IPS-18a (cell line): Measurements from ENCODE around the gene FAM83B.
"Not testable (repeated sequence)": the region's sequence is repeated elsewhere in the genome, so short reads cannot be mapped to it uniquely, and the experiment has no call there.

ENCODE experiments used
- H3K27ac ChIP-seq: one replicate; pipeline ENCODE4 v1.5.1; 2013; ENCODE audit warnings: low read length
- H3K27me3 ChIP-seq: one replicate; pipeline ENCODE4 v1.6.1; 2013; ENCODE audit warnings: mild to moderate bottlenecking, low read length; ENCODE audit not compliant: control insufficient read depth, insufficient read depth
- H3K36me3 ChIP-seq: one replicate; pipeline ENCODE4 v1.6.1; 2013; ENCODE audit warnings: low read depth, low read length; ENCODE audit not compliant: control insufficient read depth
- H3K4me1 ChIP-seq: one replicate; pipeline ENCODE4 v1.6.1; 2013; ENCODE audit warnings: low read depth, low read length; ENCODE audit not compliant: control insufficient read depth
- H3K4me3 ChIP-seq: one replicate; pipeline ENCODE4 v1.5.1; 2013; ENCODE audit warnings: low read length
- H3K9ac ChIP-seq: one replicate; pipeline ENCODE4 v1.6.1; 2013; ENCODE audit warnings: mild to moderate bottlenecking, low read length, moderate library complexity
- H3K9me3 ChIP-seq: one replicate; pipeline ENCODE4 v1.6.1; 2013; ENCODE audit warnings: low read depth, low read length; ENCODE audit not compliant: control insufficient read depth

FAM83B gene

DNA sequence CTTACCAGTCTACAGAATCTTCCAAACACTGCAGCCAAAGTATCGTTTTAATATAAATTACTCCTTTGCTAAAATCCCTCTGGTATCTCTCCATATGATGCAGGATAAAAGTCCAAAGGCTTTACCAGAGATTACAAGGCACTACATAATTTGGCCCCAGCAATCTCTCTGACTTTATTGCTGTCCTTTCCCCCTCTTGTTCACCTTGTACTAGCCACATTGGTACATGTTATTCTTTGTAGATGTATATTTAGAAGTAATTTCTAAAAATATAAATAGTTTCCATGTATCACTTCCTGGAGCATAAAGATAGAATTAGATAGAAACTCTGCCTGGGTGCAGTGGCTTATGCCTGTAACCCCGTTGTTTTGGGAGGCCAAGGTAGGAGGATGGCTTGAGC, 28.7 kb upstream of the FAM83B start:
- H3K9me3 ChIP-seq: no peaks in the 10 kb centered on the region
- H3K27me3 ChIP-seq: no peaks in the 10 kb centered on the region
- H3K4me3 ChIP-seq: no peak overlapping the region
- H3K9ac ChIP-seq: no peak overlapping the region
- H3K36me3 ChIP-seq: no peaks in the 10 kb centered on the region
- no peaks in the 10 kb centered on the region for H3K4me1 ChIP-seq
- no peak overlapping the region for H3K27ac ChIP-seq

DNA sequence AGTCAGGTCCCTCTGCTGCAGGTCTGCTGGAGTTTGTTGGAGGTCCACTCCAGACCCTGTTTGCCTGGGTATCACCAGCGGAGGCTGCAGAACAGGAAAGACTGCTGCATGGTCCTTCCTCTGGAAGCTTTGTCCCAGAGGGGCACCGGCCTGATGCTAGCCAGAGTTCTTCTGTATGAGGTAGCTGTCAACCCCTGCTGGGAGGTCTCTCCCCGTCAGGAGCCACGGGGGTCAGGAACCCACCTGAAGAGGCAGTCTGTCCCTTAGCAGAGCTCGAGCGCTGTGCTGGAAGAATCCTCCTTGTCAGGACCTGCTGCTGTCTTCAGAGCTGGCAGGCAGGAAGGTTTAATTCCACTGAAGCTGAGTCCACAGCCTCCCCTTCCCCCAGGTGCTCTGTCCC, 22.3 kb upstream of the FAM83B start:
- not testable (repeated sequence) for H3K36me3 ChIP-seq, H3K4me1 ChIP-seq, H3K27ac ChIP-seq, H3K4me3 ChIP-seq, H3K9ac ChIP-seq, H3K27me3 ChIP-seq, H3K9me3 ChIP-seq

DNA sequence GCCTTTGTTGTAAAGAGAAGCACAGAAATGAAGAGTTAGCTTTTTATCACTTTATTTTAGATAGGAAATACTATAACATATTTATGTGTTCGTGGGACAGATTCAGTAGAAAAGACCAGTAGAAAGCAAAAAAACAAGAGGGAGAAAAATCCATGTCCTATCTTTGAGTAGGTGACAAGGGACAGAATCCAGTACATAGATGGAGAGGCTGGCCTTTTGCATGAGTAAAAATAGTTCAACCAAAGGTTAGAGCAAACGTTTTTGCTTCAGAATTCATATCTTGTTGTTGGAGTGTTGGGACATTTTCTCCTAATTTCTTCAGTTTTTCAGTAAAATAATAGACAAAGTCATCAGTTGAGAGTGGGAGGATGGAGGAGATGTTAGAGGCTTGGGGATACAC, 19.6 kb upstream of the FAM83B start:
- Histone ChIP-seq H3K4me1 (no peaks in the 10 kb centered on the region), H3K36me3 (no peaks in the 10 kb centered on the region), H3K9ac (no peak overlapping the region), H3K4me3 (no peak overlapping the region), H3K27me3 (no peaks in the 10 kb centered on the region), H3K27ac (no peak overlapping the region), H3K9me3 (no peaks in the 10 kb centered on the region)

DNA sequence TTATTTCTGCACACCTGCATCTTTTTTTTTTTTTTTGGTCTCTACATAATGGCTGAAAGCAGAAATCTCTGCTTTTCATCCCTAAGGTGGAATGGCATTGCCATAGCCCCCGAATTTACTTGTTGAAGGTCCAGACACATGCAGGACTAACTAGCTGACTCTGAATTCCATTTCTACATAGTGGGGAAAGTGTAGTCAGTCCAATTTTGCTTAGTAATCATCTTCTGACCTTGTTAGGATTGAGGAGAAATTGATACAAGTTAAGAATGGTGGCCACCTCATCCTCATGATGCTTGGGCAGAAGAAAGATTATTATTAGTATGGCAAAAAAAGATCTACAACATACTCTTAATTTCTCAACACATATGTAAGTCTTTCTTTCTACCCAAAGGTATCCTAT, 16.4 kb upstream of the FAM83B start:
- Histone ChIP-seq H3K27me3 (no peaks in the 10 kb centered on the region), H3K4me3 (no peak overlapping the region), H3K36me3 (no peaks in the 10 kb centered on the region), H3K9me3 (no peaks in the 10 kb centered on the region), H3K4me1 (no peaks in the 10 kb centered on the region), H3K27ac (no peak overlapping the region), H3K9ac (no peak overlapping the region)

DNA sequence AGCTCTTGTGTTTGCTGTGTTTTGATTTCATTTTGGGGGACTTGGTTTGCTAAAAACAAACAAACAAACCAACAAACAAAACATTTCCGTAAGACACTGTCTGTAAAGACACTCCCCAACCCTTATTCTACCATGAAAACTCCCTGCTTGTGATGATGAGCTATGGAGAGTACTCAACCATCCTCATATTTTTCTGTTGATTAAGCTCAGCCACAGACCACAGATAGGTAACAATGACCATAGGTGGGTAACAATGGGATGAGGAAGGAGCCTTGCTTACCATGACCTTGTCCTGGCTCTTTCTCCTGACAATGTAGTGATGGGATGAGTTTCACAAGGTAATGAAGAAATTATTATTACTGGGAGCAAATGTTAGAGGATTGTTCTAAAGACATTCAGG, 11.4 kb upstream of the FAM83B start:
- Histone ChIP-seq H3K27ac (no peak overlapping the region), H3K9ac (no peak overlapping the region), H3K4me1 (no peaks in the 10 kb centered on the region), H3K27me3 (no peaks in the 10 kb centered on the region), H3K4me3 (no peak overlapping the region), H3K36me3 (no peaks in the 10 kb centered on the region), H3K9me3 (no peaks in the 10 kb centered on the region)

DNA sequence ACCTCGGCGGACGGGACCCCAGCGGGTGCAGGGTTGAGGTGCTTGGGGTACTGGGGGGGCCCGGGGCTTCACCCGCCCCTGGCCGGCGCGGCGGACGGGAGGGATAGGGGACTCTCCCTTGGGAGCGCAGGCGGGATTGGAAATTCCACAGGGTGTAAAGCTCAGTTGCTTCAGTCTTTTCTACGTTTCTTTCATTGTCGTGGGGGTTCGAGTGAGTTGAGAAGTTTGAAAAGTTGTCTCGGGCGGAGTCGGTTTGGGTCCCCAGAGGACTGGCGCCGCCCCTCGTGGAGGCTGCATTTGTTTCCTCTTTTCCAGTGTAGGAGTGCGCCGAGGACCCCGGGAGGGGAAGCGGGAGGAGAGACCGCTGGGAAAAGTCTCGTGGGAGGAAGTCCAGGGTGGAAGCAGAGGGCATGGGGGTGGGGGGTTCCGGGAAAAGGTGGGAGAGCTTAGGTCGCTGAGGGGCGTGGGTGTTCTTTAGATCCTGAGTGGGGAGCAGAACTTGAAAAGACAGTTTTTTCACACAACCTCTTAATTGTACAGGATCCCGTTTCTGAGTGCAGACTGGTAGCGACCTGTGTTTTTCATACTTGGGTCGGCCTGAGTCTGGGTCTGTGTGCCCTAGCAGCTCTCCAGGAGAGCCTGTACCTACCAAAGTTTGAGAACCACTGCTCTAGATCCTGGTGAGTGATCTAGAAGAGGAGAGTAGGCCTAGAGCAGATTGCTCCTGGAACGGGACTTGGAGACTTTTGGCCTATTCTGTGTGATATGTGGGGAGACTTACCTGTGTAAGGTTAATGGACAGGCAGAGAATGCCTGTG, 495 bp downstream of the FAM83B start:
- Histone ChIP-seq H3K27me3 (peaks cover 25% of the 10 kb centered on the region), H3K4me3 (peak overlapping the region; percentile 86), H3K36me3 (no peaks in the 10 kb centered on the region), H3K9ac (peak overlapping the region; percentile 78), H3K9me3 (no peaks in the 10 kb centered on the region), H3K27ac (no peak overlapping the region), H3K4me1 (no peaks in the 10 kb centered on the region)

DNA sequence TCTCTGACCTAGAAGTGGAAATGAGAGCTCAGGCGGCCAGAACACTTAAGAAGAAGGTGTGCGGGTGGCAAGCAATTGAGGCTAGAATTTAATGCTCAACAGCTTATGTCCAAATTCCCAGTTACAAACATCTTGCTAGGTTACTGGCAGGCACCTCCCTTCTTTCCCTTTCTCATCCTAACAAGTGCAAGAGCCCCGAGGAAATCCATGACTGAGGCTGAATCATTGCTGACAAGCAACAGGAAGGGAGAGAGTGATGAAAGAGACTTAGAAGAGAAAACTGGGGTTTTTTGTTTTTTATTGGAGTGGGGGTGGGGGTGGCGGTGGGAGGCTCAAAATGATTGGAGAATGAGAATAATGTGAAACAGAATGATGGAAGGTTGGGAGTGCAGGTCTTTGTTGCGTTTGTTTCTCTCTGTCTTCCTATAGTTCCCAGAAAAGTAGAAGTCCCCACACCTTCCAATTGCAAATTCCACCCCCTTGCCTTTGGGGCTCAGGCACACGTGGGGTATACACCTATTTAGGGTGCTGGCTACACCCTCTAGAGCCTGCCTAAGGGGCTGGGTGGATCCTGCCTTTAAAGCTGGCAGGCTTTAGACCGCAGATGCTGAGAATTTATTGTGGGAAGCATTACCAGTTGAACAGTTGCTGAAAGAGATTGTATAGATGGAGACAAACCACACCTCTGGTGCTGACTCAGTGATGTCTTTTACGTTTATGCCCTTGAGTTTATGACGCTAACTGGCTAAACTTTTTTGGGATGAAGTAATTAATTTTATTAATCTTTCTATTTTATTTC, 1.4 kb downstream of the FAM83B start:
- Histone ChIP-seq H3K27me3 (peaks cover 25% of the 10 kb centered on the region), H3K9me3 (no peaks in the 10 kb centered on the region), H3K4me1 (no peaks in the 10 kb centered on the region), H3K27ac (no peak overlapping the region), H3K9ac (no peak overlapping the region), H3K4me3 (peak overlapping the region; percentile 86), H3K36me3 (no peaks in the 10 kb centered on the region)

DNA sequence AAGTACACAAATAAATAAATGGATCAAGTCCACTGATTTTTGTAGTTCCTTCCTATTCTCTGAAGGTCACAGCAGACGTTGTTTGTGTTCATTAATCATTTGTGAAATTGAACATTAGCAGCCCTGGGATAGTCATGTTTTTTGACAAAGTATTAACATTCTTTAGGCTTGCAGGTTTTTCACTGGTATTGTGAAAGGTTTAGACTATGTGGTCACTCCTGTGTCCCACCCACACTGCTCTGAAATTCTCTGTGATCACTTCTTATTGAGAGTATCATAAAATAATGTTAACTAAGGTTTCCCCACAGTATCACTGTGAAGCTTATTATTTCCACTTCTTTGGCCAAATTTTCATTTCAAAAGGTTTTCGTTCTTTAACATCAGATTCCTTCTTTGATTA, 3.5 kb downstream of the FAM83B start:
- Histone ChIP-seq H3K27me3 (peaks cover 22% of the 10 kb centered on the region), H3K9me3 (no peaks in the 10 kb centered on the region), H3K36me3 (no peaks in the 10 kb centered on the region), H3K27ac (no peak overlapping the region), H3K4me1 (no peaks in the 10 kb centered on the region), H3K4me3 (no peak overlapping the region), H3K9ac (no peak overlapping the region)

DNA sequence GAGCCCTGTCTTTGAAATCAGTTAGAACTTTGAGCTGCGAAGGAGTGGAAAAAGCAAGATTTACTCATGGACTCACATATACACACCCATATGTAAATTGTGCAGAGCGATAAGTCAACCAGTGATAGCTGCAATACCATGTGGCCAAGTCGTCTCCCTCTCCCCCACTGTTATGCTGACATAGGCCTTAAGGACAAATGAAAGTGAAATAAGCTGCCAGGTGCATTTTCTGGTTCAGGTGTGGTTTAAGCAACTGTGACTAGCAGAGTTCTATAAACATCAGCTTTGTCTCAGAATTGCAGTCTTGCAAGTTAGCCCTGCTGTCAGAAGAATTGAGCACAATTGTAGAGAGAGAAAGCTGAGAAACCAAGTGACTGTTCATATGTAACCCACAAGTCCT, 9.6 kb downstream of the FAM83B start:
- H3K27ac ChIP-seq: no peak overlapping the region
- H3K27me3 ChIP-seq: no peaks in the 10 kb centered on the region
- no peaks in the 10 kb centered on the region for H3K9me3 ChIP-seq
- no peaks in the 10 kb centered on the region for H3K36me3 ChIP-seq
- H3K9ac ChIP-seq: no peak overlapping the region
- H3K4me1 ChIP-seq: peaks cover 19% of the 10 kb centered on the region
- H3K4me3 ChIP-seq: no peak overlapping the region

DNA sequence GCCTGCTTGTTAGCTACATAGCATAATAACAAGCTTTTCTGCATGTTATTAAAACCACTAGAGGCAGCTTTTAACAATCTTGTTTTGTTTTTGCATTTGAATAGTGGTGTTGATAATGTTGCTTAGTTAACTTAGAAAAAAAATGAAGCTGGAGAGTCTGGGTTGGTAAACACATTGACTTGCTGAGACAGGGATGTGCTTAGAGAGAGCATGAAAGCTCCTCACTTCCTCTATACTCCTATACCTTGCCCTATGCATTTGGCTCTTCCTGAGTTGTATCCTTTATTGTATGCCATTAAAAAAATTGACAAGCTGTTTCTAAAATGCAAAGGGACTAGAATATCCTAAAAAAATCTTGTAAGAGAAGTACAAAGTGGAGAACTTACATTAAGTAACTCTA, 13.6 kb downstream of the FAM83B start:
- Histone ChIP-seq H3K27me3 (no peaks in the 10 kb centered on the region), H3K9me3 (no peaks in the 10 kb centered on the region)

DNA sequence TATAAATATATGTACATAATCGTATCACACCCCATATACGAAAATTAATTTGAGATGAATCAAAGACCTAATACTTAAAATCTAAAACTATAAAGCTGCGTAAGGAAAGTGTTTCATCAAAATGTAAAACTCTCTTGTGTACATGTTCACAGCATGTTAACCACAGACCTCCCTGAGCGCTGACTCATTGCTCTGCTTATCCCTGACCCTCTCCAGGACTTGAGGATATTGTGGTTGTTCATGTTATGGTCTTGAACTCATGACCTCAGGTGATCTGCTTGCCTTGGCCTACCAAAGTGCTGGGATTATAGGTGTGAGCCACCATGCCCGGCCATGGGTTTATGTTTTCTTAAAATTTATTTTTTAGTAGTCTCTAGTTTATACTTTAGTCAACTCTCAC, 14.2 kb downstream of the FAM83B start:
- no peak overlapping the region for H3K4me3 ChIP-seq
- no peaks in the 10 kb centered on the region for H3K36me3 ChIP-seq
- no peak overlapping the region for H3K27ac ChIP-seq
- no peak overlapping the region for H3K9ac ChIP-seq
- H3K9me3 ChIP-seq: no peaks in the 10 kb centered on the region
- no peaks in the 10 kb centered on the region for H3K27me3 ChIP-seq
- peaks cover 19% of the 10 kb centered on the region for H3K4me1 ChIP-seq

More for the DNA sequence above, 13.6 kb downstream of the FAM83B start:
- H3K4me3 ChIP-seq: no peak overlapping the region
- H3K36me3 ChIP-seq: no peaks in the 10 kb centered on the region
- H3K4me1 ChIP-seq: peaks cover 19% of the 10 kb centered on the region
- H3K27ac ChIP-seq: no peak overlapping the region
- no peak overlapping the region for H3K9ac ChIP-seq
